HL-60 (cell line): ENCODE results near the gene ABHD10.

Experiments
- DNase-seq, 2 experiments: peaks; one replicate each; pipeline ENCODE4 v3.0.0-alpha.2; 2010 to 2020; ENCODE audit warnings: low read depth in 1 of 2, low spot score in 1 of 2
- H3K27ac ChIP-seq: fragments of 250-450 bp; sonication (Bioruptor Pico); replicated peaks from 2 replicates; pipeline ENCODE4 v1.5.1; 2020; ENCODE audit warnings: mild to moderate bottlenecking, moderate library complexity
- H3K27me3 ChIP-seq: fragments of 250-450 bp; sonication (Bioruptor Pico); 2 replicates; pipeline ENCODE4 v1.5.1; 2021; ENCODE audit warnings: mild to moderate bottlenecking, moderate library complexity; ENCODE audit not compliant: insufficient read depth, poor library complexity, severe bottlenecking
- H3K4me3 ChIP-seq: replicated peaks from 2 replicates; pipeline ENCODE4 v1.5.1; 2011; ENCODE audit warnings: mild to moderate bottlenecking, control low read depth, low read length; ENCODE audit not compliant: insufficient read depth
- CTCF ChIP-seq: IDR thresholded peaks from one replicate; pipeline ENCODE4 v1.5.1; 2011; ENCODE audit warnings: low read length, control low read depth, inconsistent platforms; ENCODE audit not compliant: insufficient read depth
- GABPA ChIP-seq: IDR thresholded peaks from 2 replicates; pipeline ENCODE4 v1.6.1; 2012; ENCODE audit warnings: low read depth
- POLR2AphosphoS5 ChIP-seq: IDR thresholded peaks from 2 replicates; pipeline ENCODE4 v1.6.1; 2012; ENCODE audit warnings: low read depth
- REST ChIP-seq: IDR thresholded peaks from 2 replicates; pipeline ENCODE4 v1.6.1; 2012; ENCODE audit warnings: low read depth; ENCODE audit not compliant: insufficient replicate concordance
- SPI1 ChIP-seq: IDR thresholded peaks from 2 replicates; pipeline ENCODE4 v1.6.1; 2012; ENCODE audit warnings: low read depth, mild to moderate bottlenecking, borderline replicate concordance

Gene ABHD10

GRCh38 chr3:111970376-111970775 lies 8.4 kb upstream of the ABHD10 start:
- no peaks in the 10 kb centered on the region for H3K27me3 ChIP-seq
- H3K4me3 ChIP-seq = no peak overlapping the region
- no peak for DNase-seq
- H3K27ac ChIP-seq = no peak overlapping the region
- TF ChIP-seq SPI1 (no peak), REST (no peak), POLR2AphosphoS5 (no peak), GABPA (no peak), CTCF (no peak)

- no peak for DNase-seq
- H3K27ac ChIP-seq = no peak overlapping the region
- H3K4me3 ChIP-seq = no peak overlapping the region
- H3K27me3 ChIP-seq = no peaks in the 10 kb centered on the region
- TF ChIP-seq CTCF = no peak
- no peak for TF ChIP-seq POLR2AphosphoS5
- no peak for TF ChIP-seq REST
- TF ChIP-seq GABPA = no peak
- no peak for TF ChIP-seq SPI1
Observed at GRCh38 chr3:111971533-111972130, 7.2 kb upstream of the ABHD10 start.

GRCh38 chr3:111972891-111973290 lies 5.9 kb upstream of the ABHD10 start:
- H3K27ac ChIP-seq = no peak overlapping the region
- TF ChIP-seq REST (no peak), GABPA (no peak), CTCF (no peak), SPI1 (no peak), POLR2AphosphoS5 (no peak)

More at GRCh38 chr3:111972891-111973290, 5.9 kb upstream of the ABHD10 start:
- Histone ChIP-seq H3K27me3 (no peaks in the 10 kb centered on the region), H3K4me3 (no peak overlapping the region)
- no peak for DNase-seq
